Pulmonary artery endothelial cell (primary cell): ENCODE results near the gene LYRM9. TPM values are rescaled to one million over a fixed set of nuclear protein-coding genes. Genes with fewer than 3 reads are reported as not detected.
A peak's percentile ranks its signal among the peaks of the same experiment; 100 is the strongest.
"Not testable (repeated sequence)": the region's sequence is repeated elsewhere in the genome, so short reads cannot be mapped to it uniquely, and the experiment has no call there.

ENCODE experiments used
- DNase-seq: peaks from one replicate; pipeline ENCODE4 v3.0.0-alpha.2; 2011; ENCODE audit warnings: low read depth, low spot score
- total RNA-seq: library from RNA; depleted of rRNA; stranded (reverse); fragments of >200 nt; gene quantifications from 2 replicates; pipeline ENCODE4 v1.2.3, GENCODE V29; 2014

Gene LYRM9
- total RNA-seq, 1 donor from 2014 or later, result 5.9 TPM

GRCh38 chr17:27906226-27906580 is 13.0 kb upstream of the LYRM9 start:
- no peak for DNase-seq

GRCh38 chr17:27905447-27906225 is 12.5 kb upstream of the LYRM9 start:
- no peak for DNase-seq

GRCh38 chr17:27904534-27905446 is 11.6 kb upstream of the LYRM9 start:
- no peak for DNase-seq

GRCh38 chr17:27904114-27904513 is 10.9 kb upstream of the LYRM9 start:
- no peak for DNase-seq

GRCh38 chr17:27899525-27899924 is 6.4 kb upstream of the LYRM9 start:
- no peak for DNase-seq

GRCh38 chr17:27898096-27898495 is 4.9 kb upstream of the LYRM9 start:
- DNase-seq, result no peak

GRCh38 chr17:27896701-27897100 is 3.5 kb upstream of the LYRM9 start:
- no peak for DNase-seq

GRCh38 chr17:27895940-27896535 is 2.9 kb upstream of the LYRM9 start:
- DNase-seq, result no peak

- DNase-seq, result no peak
These were observed 2.1 kb upstream of the LYRM9 start for GRCh38 chr17:27895123-27895895.

GRCh38 chr17:27893841-27894503 is 807 bp upstream of the LYRM9 start:
- DNase-seq, result no peak

- no peak for DNase-seq
These were observed 661 bp downstream of the LYRM9 start for GRCh38 chr17:27892542-27892865.

GRCh38 chr17:27891841-27892240 is 1.3 kb downstream of the LYRM9 start:
- DNase-seq, result no peak

GRCh38 chr17:27889711-27890251 is 3.4 kb downstream of the LYRM9 start:
- no peak for DNase-seq

- no peak for DNase-seq
These were observed 4.2 kb downstream of the LYRM9 start for GRCh38 chr17:27888945-27889344.

- no peak for DNase-seq
These were observed 5.1 kb downstream of the LYRM9 start for GRCh38 chr17:27888067-27888466.

- DNase-seq, result not testable (repeated sequence)
These were observed 6.7 kb downstream of the LYRM9 start for GRCh38 chr17:27886348-27886906.

GRCh38 chr17:27882162-27882840 is 10.9 kb downstream of the LYRM9 start:
- DNase-seq, result no peak

- DNase-seq, result peak; percentile 17
These were observed 13.1 kb downstream of the LYRM9 start for GRCh38 chr17:27879987-27880608.
